ENCODE measurements around the gene KCNJ14. TPM values are rescaled to one million over a fixed set of nuclear protein-coding genes. Genes with fewer than 3 reads are reported as not detected.

The KCNJ14 gene
- total RNA-seq, 1 experiment from 2014 or later = 3.6 TPM

- Mint-ChIP-seq H3K4me1 (ENCODE audit: low read depth, unreplicated experiment) (no peaks in the 10 kb centered on the region), H3K4me3 (ENCODE audit: unreplicated experiment) (no peak overlapping the region), H3K9me3 (ENCODE audit: unreplicated experiment) (no peaks in the 10 kb centered on the region), H3K36me3 (ENCODE audit: insufficient read depth, unreplicated experiment) (peaks cover 91% of the 10 kb centered on the region), H3K27me3 (ENCODE audit: insufficient read depth, unreplicated experiment) (no peaks in the 10 kb centered on the region), H3K27ac (ENCODE audit: unreplicated experiment) (no peak overlapping the region)
- no peak for DNase-seq
- Histone ChIP-seq H3K4me3 (ENCODE audit: low read depth, low read length) (no peak overlapping the region), H3K27me3 (replicated peaks; ENCODE audit: control insufficient read depth, insufficient read depth, low read length) (no peaks in the 10 kb centered on the region), H3K36me3 (ENCODE audit: control insufficient read depth, insufficient read depth, low read length) (no peaks in the 10 kb centered on the region), H3K4me1 (no peaks in the 10 kb centered on the region), H3K9me3 (no peaks in the 10 kb centered on the region)
- BruUV-seq (replicated peaks) = no TSS peak
- CTCF ChIA-PET = no interaction called here
- TF ChIP-seq CTCF (IDR thresholded peaks at IDR 0.05; ENCODE audit: insufficient read depth in 1 of 2, low read depth in 1 of 2, low read length in 1 of 2, severe bottlenecking in 1 of 2, unreplicated experiment in 1 of 2) = no peak
- intact Hi-C loops (cut with micrococcal nuclease; ENCODE audit: unreplicated experiment) = no loop called here
- POLR2A ChIA-PET = no interaction called here
Observed at GRCh38 chr19:48456864-48457263, 1.5 kb downstream of the KCNJ14 start.

- Mint-ChIP-seq H3K4me1 (ENCODE audit: low read depth, unreplicated experiment) (no peaks in the 10 kb centered on the region), H3K36me3 (ENCODE audit: insufficient read depth, unreplicated experiment) (peaks cover 87% of the 10 kb centered on the region), H3K27ac (ENCODE audit: unreplicated experiment) (no peak overlapping the region), H3K9me3 (ENCODE audit: unreplicated experiment) (no peaks in the 10 kb centered on the region), H3K27me3 (ENCODE audit: insufficient read depth, unreplicated experiment) (no peaks in the 10 kb centered on the region), H3K4me3 (ENCODE audit: unreplicated experiment) (no peak overlapping the region)
- Histone ChIP-seq H3K4me3 (ENCODE audit: low read depth, low read length) (no peak overlapping the region), H3K4me1 (no peaks in the 10 kb centered on the region), H3K27me3 (replicated peaks; ENCODE audit: control insufficient read depth, insufficient read depth, low read length) (no peaks in the 10 kb centered on the region), H3K9me3 (no peaks in the 10 kb centered on the region), H3K36me3 (ENCODE audit: control insufficient read depth, insufficient read depth, low read length) (no peaks in the 10 kb centered on the region; the same call in 1 of the 2 replicates)
- ChIA-PET POLR2A (no interaction called here), CTCF (no interaction called here)
- no TSS peak for BruUV-seq (replicated peaks)
- DNase-seq = no peak
- no peak for TF ChIP-seq CTCF (IDR thresholded peaks at IDR 0.05; ENCODE audit: insufficient read depth in 1 of 2, low read depth in 1 of 2, low read length in 1 of 2, severe bottlenecking in 1 of 2, unreplicated experiment in 1 of 2)
- intact Hi-C loops (cut with micrococcal nuclease; ENCODE audit: unreplicated experiment) = no loop called here
Observed at GRCh38 chr19:48458016-48458415, 2.6 kb downstream of the KCNJ14 start.

- intact Hi-C loops (cut with micrococcal nuclease; ENCODE audit: unreplicated experiment) = no loop called here
- Mint-ChIP-seq H3K4me3 (ENCODE audit: unreplicated experiment) (no peak overlapping the region), H3K4me1 (ENCODE audit: low read depth, unreplicated experiment) (no peaks in the 10 kb centered on the region), H3K36me3 (ENCODE audit: insufficient read depth, unreplicated experiment) (peaks cover 58% of the 10 kb centered on the region), H3K27me3 (ENCODE audit: insufficient read depth, unreplicated experiment) (no peaks in the 10 kb centered on the region), H3K27ac (ENCODE audit: unreplicated experiment) (no peak overlapping the region), H3K9me3 (ENCODE audit: unreplicated experiment) (no peaks in the 10 kb centered on the region)
- CTCF ChIA-PET = no interaction called here
- no peak for DNase-seq
- no peak overlapping the region for H3K4me3 ChIP-seq (ENCODE audit: low read depth, low read length)
- H3K36me3 ChIP-seq (ENCODE audit: control insufficient read depth, insufficient read depth, low read length) = no peaks in the 10 kb centered on the region; the same call in 1 of the 2 replicates
- no peaks in the 10 kb centered on the region for H3K9me3 ChIP-seq
- POLR2A ChIA-PET = no interaction called here
- BruUV-seq (replicated peaks) = no TSS peak
- H3K27me3 ChIP-seq (replicated peaks; ENCODE audit: control insufficient read depth, insufficient read depth, low read length) = no peaks in the 10 kb centered on the region
- no peak for TF ChIP-seq CTCF (IDR thresholded peaks at IDR 0.05; ENCODE audit: insufficient read depth in 1 of 2, low read depth in 1 of 2, low read length in 1 of 2, severe bottlenecking in 1 of 2, unreplicated experiment in 1 of 2)
- H3K4me1 ChIP-seq = no peaks in the 10 kb centered on the region
Observed at GRCh38 chr19:48461651-48461981, 6.2 kb downstream of the KCNJ14 start.
